ENCODE results near the gene TTC27. TPM values are rescaled to one million over a fixed set of nuclear protein-coding genes. Genes with fewer than 3 reads are reported as not detected.

Gene TTC27
- total and polyA plus RNA-seq, 10 of the 15 experiments (the other 5 are each of a cell fraction or from before 2014, with no cell fraction given): 20.4 to 34.9 (median 26.0) TPM

DNA sequence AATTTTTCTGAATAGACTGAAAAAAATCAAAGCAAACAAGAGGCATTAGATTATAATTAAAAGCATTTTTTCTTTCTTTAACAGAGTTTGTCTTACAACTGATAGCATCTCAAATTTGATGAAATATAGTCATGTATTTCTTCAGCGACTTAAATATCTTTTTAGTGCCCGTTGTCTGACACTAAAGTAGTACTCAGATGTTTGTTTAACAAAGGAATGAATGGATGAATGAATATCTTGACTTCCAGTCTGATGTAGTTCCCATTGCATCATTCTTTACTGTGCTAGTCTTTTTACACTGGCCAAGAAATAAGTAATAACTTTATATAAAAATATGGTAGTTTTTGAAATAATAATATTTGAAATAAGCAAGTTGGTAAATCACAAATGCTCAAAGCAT is 111.1 kb downstream of the TTC27 start:
- H3K79me2 ChIP-seq (ENCODE audit: control insufficient read depth, insufficient read depth, low read length): no peaks in the 10 kb centered on the region
- DNase-seq (ENCODE audit: low read depth, low spot score): no peak
- intact Hi-C loops (cut with micrococcal nuclease; ENCODE audit: unreplicated experiment) (no loop called here), in situ Hi-C loops (cut with MboI) (no loop called here)
- FAIRE-seq: no peak
- H3K4me3 ChIP-seq: no peak overlapping the region
- ChIA-PET POLR2A (no interaction called here), RAD21 (ENCODE audit: unreplicated experiment) (no interaction called here), CTCF (no interaction called here), SMC1A (ENCODE audit: uncharacterized antibody, unreplicated experiment) (no interaction called here)
- ATAC-seq: no peak
- H3K4me2 ChIP-seq (ENCODE audit: control insufficient read depth, insufficient read depth): no peak overlapping the region
- TF ChIP-seq EED (IDR thresholded peaks at IDR 0.05; ENCODE audit: low read depth) (no peak), CHD2 (IDR thresholded peaks at IDR 0.05; ENCODE audit: borderline replicate concordance, low read depth, low read length) (no peak), PML (IDR thresholded peaks at IDR 0.05; ENCODE audit: low read length) (no peak), SRF (IDR thresholded peaks at IDR 0.05; ENCODE audit: low read depth in 2 of 2, low read length in 2 of 2) (no peak)
- WGBS (ENCODE audit: insufficient coverage, insufficient replicate concordance, low lambda C conversion rate, missing lambda C conversion rate): 96% methylated on average over 2 of the region's 2 CpGs
- peaks cover 6% of the 10 kb centered on the region for H3K4me1 ChIP-seq (ENCODE audit: control insufficient read depth, insufficient read depth, low read length)
- no peaks in the 10 kb centered on the region for H3K9me3 ChIP-seq (replicated peaks; ENCODE audit: control insufficient read depth, insufficient read depth, low read length)
- no TSS peak for BruUV-seq (replicated peaks)
- no peak overlapping the region for H3K9ac ChIP-seq (ENCODE audit: control insufficient read depth, insufficient read depth, low read length)
- no peaks in the 10 kb centered on the region for H4K20me1 ChIP-seq (ENCODE audit: control insufficient read depth, insufficient read depth)
- no peaks in the 10 kb centered on the region for H3K27me3 ChIP-seq (replicated peaks in 1 of 2; ENCODE audit: control insufficient read depth in 2 of 2, insufficient read depth in 2 of 2, low read length in 1 of 2)
- H3K27ac ChIP-seq (ENCODE audit: control insufficient read depth, insufficient read depth): no peak overlapping the region
- H2AFZ ChIP-seq (ENCODE audit: control insufficient read depth, low read depth, low read length): no peak overlapping the region
- peaks cover 1 to 3% of the 10 kb centered on the region in 2 experiments; a peak in 2 of 4 replicates for H3K36me3 ChIP-seq (ENCODE audit: control insufficient read depth in 2 of 2, insufficient read depth in 2 of 2, low read length in 1 of 2)

DNA sequence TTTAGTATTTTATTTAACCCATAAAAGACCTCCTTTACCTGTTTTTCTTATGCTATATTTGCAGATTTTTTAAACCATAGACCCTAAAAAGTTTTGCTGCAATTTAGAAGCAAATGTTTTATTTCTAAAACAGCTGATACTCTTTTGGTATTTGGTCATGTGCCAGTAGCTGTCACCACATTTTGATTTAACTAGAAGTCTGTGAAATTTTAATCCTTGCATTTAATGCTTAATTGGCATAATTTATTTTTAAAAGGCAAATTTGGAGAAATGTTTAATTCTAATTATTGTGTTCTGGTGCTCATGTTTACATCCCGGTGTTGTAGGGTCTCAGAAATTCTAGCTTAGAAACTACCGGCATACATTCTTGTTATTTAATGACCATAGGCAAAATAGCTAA is 111.8 kb downstream of the TTC27 start:
- H3K36me3 ChIP-seq (ENCODE audit: control insufficient read depth in 2 of 2, insufficient read depth in 2 of 2, low read length in 1 of 2): peaks cover 1 to 3% of the 10 kb centered on the region in 2 experiments; a peak in 2 of 4 replicates
- POLR2A ChIA-PET: no interaction called here
- 98% methylated on average over 2 of the region's 2 CpGs for WGBS (ENCODE audit: insufficient coverage, insufficient replicate concordance, low lambda C conversion rate, missing lambda C conversion rate)
- no peak for FAIRE-seq
- no peaks in the 10 kb centered on the region for H3K27me3 ChIP-seq (replicated peaks in 1 of 2; ENCODE audit: control insufficient read depth in 2 of 2, insufficient read depth in 2 of 2, low read length in 1 of 2)
- DNase-seq (ENCODE audit: low read depth, low spot score): no peak
- SMC1A ChIA-PET (ENCODE audit: uncharacterized antibody, unreplicated experiment): interaction anchor here (1.3 kb wide), 1 partner anchor 19 kb away, joined by 4 read pairs; no protein-coding TSS in a partner anchor
- H3K9ac ChIP-seq (ENCODE audit: control insufficient read depth, insufficient read depth, low read length): no peak overlapping the region
- no peak overlapping the region for H2AFZ ChIP-seq (ENCODE audit: control insufficient read depth, low read depth, low read length)
- H4K20me1 ChIP-seq (ENCODE audit: control insufficient read depth, insufficient read depth): no peaks in the 10 kb centered on the region
- no peak for ATAC-seq
- BruUV-seq (replicated peaks): no TSS peak
- peaks cover 6% of the 10 kb centered on the region for H3K4me1 ChIP-seq (ENCODE audit: control insufficient read depth, insufficient read depth, low read length)
- RAD21 ChIA-PET (ENCODE audit: unreplicated experiment): no interaction called here
- H3K4me3 ChIP-seq: no peak overlapping the region
- intact Hi-C loops (cut with micrococcal nuclease; ENCODE audit: unreplicated experiment) (no loop called here), in situ Hi-C loops (cut with MboI) (no loop called here)
- CTCF ChIA-PET: no interaction called here
- H3K27ac ChIP-seq (ENCODE audit: control insufficient read depth, insufficient read depth): no peak overlapping the region
- H3K4me2 ChIP-seq (ENCODE audit: control insufficient read depth, insufficient read depth): no peak overlapping the region
- H3K79me2 ChIP-seq (ENCODE audit: control insufficient read depth, insufficient read depth, low read length): no peaks in the 10 kb centered on the region
- H3K9me3 ChIP-seq (replicated peaks; ENCODE audit: control insufficient read depth, insufficient read depth, low read length): no peaks in the 10 kb centered on the region
- TF ChIP-seq, protein P1, sequence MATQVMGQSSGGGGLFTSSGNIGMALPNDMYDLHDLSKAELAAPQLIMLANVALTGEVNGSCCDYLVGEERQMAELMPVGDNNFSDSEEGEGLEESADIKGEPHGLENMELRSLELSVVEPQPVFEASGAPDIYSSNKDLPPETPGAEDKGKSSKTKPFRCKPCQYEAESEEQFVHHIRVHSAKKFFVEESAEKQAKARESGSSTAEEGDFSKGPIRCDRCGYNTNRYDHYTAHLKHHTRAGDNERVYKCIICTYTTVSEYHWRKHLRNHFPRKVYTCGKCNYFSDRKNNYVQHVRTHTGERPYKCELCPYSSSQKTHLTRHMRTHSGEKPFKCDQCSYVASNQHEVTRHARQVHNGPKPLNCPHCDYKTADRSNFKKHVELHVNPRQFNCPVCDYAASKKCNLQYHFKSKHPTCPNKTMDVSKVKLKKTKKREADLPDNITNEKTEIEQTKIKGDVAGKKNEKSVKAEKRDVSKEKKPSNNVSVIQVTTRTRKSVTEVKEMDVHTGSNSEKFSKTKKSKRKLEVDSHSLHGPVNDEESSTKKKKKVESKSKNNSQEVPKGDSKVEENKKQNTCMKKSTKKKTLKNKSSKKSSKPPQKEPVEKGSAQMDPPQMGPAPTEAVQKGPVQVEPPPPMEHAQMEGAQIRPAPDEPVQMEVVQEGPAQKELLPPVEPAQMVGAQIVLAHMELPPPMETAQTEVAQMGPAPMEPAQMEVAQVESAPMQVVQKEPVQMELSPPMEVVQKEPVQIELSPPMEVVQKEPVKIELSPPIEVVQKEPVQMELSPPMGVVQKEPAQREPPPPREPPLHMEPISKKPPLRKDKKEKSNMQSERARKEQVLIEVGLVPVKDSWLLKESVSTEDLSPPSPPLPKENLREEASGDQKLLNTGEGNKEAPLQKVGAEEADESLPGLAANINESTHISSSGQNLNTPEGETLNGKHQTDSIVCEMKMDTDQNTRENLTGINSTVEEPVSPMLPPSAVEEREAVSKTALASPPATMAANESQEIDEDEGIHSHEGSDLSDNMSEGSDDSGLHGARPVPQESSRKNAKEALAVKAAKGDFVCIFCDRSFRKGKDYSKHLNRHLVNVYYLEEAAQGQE (IDR thresholded peaks at IDR 0.05; ENCODE audit: low read depth, low read length): no peak
- no peak for TF ChIP-seq ZSCAN29 (IDR thresholded peaks at IDR 0.05)
- TF ChIP-seq CHD2 (IDR thresholded peaks at IDR 0.05; ENCODE audit: borderline replicate concordance, low read depth, low read length): no peak
- TF ChIP-seq, protein P2, sequence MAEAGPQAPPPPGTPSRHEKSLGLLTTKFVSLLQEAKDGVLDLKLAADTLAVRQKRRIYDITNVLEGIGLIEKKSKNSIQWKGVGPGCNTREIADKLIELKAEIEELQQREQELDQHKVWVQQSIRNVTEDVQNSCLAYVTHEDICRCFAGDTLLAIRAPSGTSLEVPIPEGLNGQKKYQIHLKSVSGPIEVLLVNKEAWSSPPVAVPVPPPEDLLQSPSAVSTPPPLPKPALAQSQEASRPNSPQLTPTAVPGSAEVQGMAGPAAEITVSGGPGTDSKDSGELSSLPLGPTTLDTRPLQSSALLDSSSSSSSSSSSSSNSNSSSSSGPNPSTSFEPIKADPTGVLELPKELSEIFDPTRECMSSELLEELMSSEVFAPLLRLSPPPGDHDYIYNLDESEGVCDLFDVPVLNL (IDR thresholded peaks at IDR 0.05; ENCODE audit: low read depth, low read length): no peak
- no peak for TF ChIP-seq NRF1 (conservative IDR thresholded peaks at IDR 0.05; ENCODE audit: low read depth, low read length)
- no peak for TF ChIP-seq CEBPB (IDR thresholded peaks at IDR 0.05; ENCODE audit: borderline replicate concordance in 1 of 2, low read depth in 2 of 2, low read length in 2 of 2)
- no peak for TF ChIP-seq NFIC (IDR thresholded peaks at IDR 0.05; ENCODE audit: low read depth, low read length)
- TF ChIP-seq SMAD1 (IDR thresholded peaks at IDR 0.05; ENCODE audit: low read depth, partially characterized antibody): no peak
- TF ChIP-seq, protein P3, sequence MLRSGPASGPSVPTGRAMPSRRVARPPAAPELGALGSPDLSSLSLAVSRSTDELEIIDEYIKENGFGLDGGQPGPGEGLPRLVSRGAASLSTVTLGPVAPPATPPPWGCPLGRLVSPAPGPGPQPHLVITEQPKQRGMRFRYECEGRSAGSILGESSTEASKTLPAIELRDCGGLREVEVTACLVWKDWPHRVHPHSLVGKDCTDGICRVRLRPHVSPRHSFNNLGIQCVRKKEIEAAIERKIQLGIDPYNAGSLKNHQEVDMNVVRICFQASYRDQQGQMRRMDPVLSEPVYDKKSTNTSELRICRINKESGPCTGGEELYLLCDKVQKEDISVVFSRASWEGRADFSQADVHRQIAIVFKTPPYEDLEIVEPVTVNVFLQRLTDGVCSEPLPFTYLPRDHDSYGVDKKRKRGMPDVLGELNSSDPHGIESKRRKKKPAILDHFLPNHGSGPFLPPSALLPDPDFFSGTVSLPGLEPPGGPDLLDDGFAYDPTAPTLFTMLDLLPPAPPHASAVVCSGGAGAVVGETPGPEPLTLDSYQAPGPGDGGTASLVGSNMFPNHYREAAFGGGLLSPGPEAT (IDR thresholded peaks at IDR 0.05; ENCODE audit: low read depth): no peak
